Type B pancreatic cell (in vitro differentiated cells): ENCODE results near the gene HNMT. TPM values are rescaled to one million over a fixed set of nuclear protein-coding genes. Genes with fewer than 3 reads are reported as not detected.

Experiments
- DNase-seq: peaks from one replicate; pipeline ENCODE4 v3.0.0; 2021; ENCODE audit warnings: mixed read lengths; ENCODE audit not compliant: unreplicated experiment; ENCODE audit errors: extremely low spot score
- H3K27ac Mint-ChIP-seq: 2 replicates; pipeline ENCODE4 v1.8.0; 2021; ENCODE audit warnings: mild to moderate bottlenecking, mixed read lengths
- H3K27me3 Mint-ChIP-seq: 2 replicates; pipeline ENCODE4 v1.8.0; 2021; ENCODE audit warnings: mixed read lengths
- H3K36me3 Mint-ChIP-seq: 2 replicates; pipeline ENCODE4 v1.8.0; 2021; ENCODE audit warnings: mixed read lengths
- H3K4me1 Mint-ChIP-seq: one replicate; pipeline ENCODE4 v1.8.0; 2021; ENCODE audit warnings: mixed read lengths; ENCODE audit not compliant: unreplicated experiment
- H3K4me3 Mint-ChIP-seq: 2 replicates; pipeline ENCODE4 v1.8.0; 2021; ENCODE audit warnings: mild to moderate bottlenecking, mixed read lengths
- H3K9me3 Mint-ChIP-seq: 2 replicates; pipeline ENCODE4 v1.8.0; 2021; ENCODE audit warnings: mixed read lengths
- CTCF ChIP-seq: fragments of 200-600 bp; sonication (generic); conservative IDR thresholded peaks from 2 replicates; pipeline ENCODE4 v1.5.0; 2021; ENCODE audit warnings: antibody characterized with exemption, mild to moderate bottlenecking
- total RNA-seq: library from RNA; stranded (reverse); gene quantifications from 2 replicates; pipeline ENCODE4 v1.2.1, GENCODE V29; 2021; ENCODE audit warnings: low replicate concordance

HNMT gene
- total RNA-seq, 1 donor from 2014 or later: 12.1 TPM

GRCh38 chr2:138016351-138017087, 52.2 kb downstream of the HNMT start:
- Mint-ChIP-seq H3K27me3 (no peaks in the 10 kb centered on the region), H3K36me3 (no peaks in the 10 kb centered on the region), H3K27ac (no peak overlapping the region), H3K4me3 (no peak overlapping the region), H3K4me1 (peaks cover 18% of the 10 kb centered on the region), H3K9me3 (no peaks in the 10 kb centered on the region)
- no peak for TF ChIP-seq CTCF
- no peak for DNase-seq

GRCh38 chr2:138017824-138018223, 53.6 kb downstream of the HNMT start:
- H3K4me1 Mint-ChIP-seq: peaks cover 17% of the 10 kb centered on the region
- H3K9me3 Mint-ChIP-seq: no peaks in the 10 kb centered on the region
- no peaks in the 10 kb centered on the region for H3K27me3 Mint-ChIP-seq
- no peak overlapping the region for H3K4me3 Mint-ChIP-seq
- no peak for DNase-seq
- no peak for TF ChIP-seq CTCF
- H3K36me3 Mint-ChIP-seq: no peaks in the 10 kb centered on the region
- H3K27ac Mint-ChIP-seq: no peak overlapping the region

- H3K4me1 Mint-ChIP-seq: peaks cover 23% of the 10 kb centered on the region
- H3K36me3 Mint-ChIP-seq: no peaks in the 10 kb centered on the region
- H3K4me3 Mint-ChIP-seq: no peak overlapping the region
- no peak for DNase-seq
- H3K27ac Mint-ChIP-seq: no peak overlapping the region
- no peak for TF ChIP-seq CTCF
- H3K9me3 Mint-ChIP-seq: no peaks in the 10 kb centered on the region
- no peaks in the 10 kb centered on the region for H3K27me3 Mint-ChIP-seq
Observed at GRCh38 chr2:138018866-138019688, 54.8 kb downstream of the HNMT start.

- Mint-ChIP-seq H3K27me3 (no peaks in the 10 kb centered on the region), H3K36me3 (no peaks in the 10 kb centered on the region), H3K9me3 (no peaks in the 10 kb centered on the region), H3K4me1 (peaks cover 28% of the 10 kb centered on the region), H3K27ac (no peak overlapping the region), H3K4me3 (no peak overlapping the region)
- no peak for TF ChIP-seq CTCF
- no peak for DNase-seq
Observed at GRCh38 chr2:138020432-138020831, 56.2 kb downstream of the HNMT start.

GRCh38 chr2:138021154-138021553, 56.9 kb downstream of the HNMT start:
- H3K4me1 Mint-ChIP-seq: peaks cover 25% of the 10 kb centered on the region
- no peaks in the 10 kb centered on the region for H3K36me3 Mint-ChIP-seq
- no peaks in the 10 kb centered on the region for H3K9me3 Mint-ChIP-seq
- no peak for TF ChIP-seq CTCF
- DNase-seq: no peak
- H3K27ac Mint-ChIP-seq: no peak overlapping the region
- no peak overlapping the region for H3K4me3 Mint-ChIP-seq
- H3K27me3 Mint-ChIP-seq: no peaks in the 10 kb centered on the region
